ENCODE measurements around the gene CDCA5. TPM values are rescaled to one million over a fixed set of nuclear protein-coding genes. Genes with fewer than 3 reads are reported as not detected.
A peak's percentile ranks its signal among the peaks of the same experiment; 100 is the strongest.

The CDCA5 gene
- total RNA-seq, 1 experiment from 2014 or later = 17.3 TPM

- BruUV-seq (replicated peaks) = no TSS peak
Measured at GRCh38 chr11:65089621-65090020, 5.8 kb upstream of the CDCA5 start.

DNA sequence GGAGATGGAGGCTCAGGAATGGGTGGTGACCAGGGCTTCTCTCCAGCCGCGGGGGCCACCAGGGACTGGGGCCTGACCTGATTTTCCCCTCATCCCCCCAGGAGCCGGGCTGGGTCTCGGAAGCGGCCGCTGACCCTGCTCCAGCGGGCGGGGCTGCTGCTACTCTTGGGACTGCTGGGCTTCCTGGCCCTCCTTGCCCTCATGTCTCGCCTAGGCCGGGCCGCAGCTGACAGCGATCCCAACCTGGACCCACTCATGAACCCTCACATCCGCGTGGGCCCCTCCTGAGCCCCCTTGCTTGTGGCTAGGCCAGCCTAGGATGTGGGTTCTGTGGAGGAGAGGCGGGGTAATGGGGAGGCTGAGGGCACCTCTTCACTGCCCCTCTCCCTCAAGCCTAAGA, 4.0 kb upstream of the CDCA5 start:
- intact Hi-C loops (cut with micrococcal nuclease) = no loop called here
- ChIA-PET POLR2A (interaction anchor here (1.0 kb wide), 1 partner anchor 29 kb away, joined by 4 read pairs; the partner anchor contains the start of gene ZNHIT2), CTCF (no interaction called here)
- Mint-ChIP-seq H3K27ac (ENCODE audit: low read depth, unreplicated experiment) (no peak overlapping the region), H3K4me1 (ENCODE audit: insufficient read depth, unreplicated experiment) (peaks cover 12% of the 10 kb centered on the region), H3K36me3 (ENCODE audit: insufficient read depth, unreplicated experiment) (peaks cover 36% of the 10 kb centered on the region), H3K27me3 (ENCODE audit: insufficient read depth, unreplicated experiment) (no peaks in the 10 kb centered on the region), H3K4me3 (ENCODE audit: unreplicated experiment) (no peak overlapping the region), H3K9me3 (ENCODE audit: unreplicated experiment) (no peaks in the 10 kb centered on the region)
- TF ChIP-seq, protein P1, sequence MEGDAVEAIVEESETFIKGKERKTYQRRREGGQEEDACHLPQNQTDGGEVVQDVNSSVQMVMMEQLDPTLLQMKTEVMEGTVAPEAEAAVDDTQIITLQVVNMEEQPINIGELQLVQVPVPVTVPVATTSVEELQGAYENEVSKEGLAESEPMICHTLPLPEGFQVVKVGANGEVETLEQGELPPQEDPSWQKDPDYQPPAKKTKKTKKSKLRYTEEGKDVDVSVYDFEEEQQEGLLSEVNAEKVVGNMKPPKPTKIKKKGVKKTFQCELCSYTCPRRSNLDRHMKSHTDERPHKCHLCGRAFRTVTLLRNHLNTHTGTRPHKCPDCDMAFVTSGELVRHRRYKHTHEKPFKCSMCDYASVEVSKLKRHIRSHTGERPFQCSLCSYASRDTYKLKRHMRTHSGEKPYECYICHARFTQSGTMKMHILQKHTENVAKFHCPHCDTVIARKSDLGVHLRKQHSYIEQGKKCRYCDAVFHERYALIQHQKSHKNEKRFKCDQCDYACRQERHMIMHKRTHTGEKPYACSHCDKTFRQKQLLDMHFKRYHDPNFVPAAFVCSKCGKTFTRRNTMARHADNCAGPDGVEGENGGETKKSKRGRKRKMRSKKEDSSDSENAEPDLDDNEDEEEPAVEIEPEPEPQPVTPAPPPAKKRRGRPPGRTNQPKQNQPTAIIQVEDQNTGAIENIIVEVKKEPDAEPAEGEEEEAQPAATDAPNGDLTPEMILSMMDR (IDR thresholded peaks at IDR 0.05; ENCODE audit: unreplicated experiment) = no peak
- DNase-seq (ENCODE audit: unreplicated experiment) = no peak
- no TSS peak for BruUV-seq (replicated peaks)

More at GRCh38 chr11:65089621-65090020, 5.8 kb upstream of the CDCA5 start:
- intact Hi-C loops (cut with micrococcal nuclease) = no loop called here
- DNase-seq (ENCODE audit: unreplicated experiment) = no peak
- no peaks in the 10 kb centered on the region for H3K27me3 Mint-ChIP-seq (ENCODE audit: insufficient read depth, unreplicated experiment)
- ChIA-PET POLR2A (interaction anchor here (1.3 kb wide), 1 partner anchor 45 kb away, joined by 3 read pairs; no protein-coding TSS in a partner anchor), CTCF (interaction anchor here (0.5 to 0.9 kb wide), 2 partner anchors 75 to 202 kb away, joined by 4 to 5 read pairs; partner anchors contain the start of gene ARL2)
- TF ChIP-seq, protein P1 (IDR thresholded peaks at IDR 0.05; ENCODE audit: unreplicated experiment) = no peak
- peaks cover 33% of the 10 kb centered on the region for H3K36me3 Mint-ChIP-seq (ENCODE audit: insufficient read depth, unreplicated experiment)
- no peak overlapping the region for H3K27ac Mint-ChIP-seq (ENCODE audit: low read depth, unreplicated experiment)
- peak overlapping the region; percentile 19 for H3K4me3 Mint-ChIP-seq (ENCODE audit: unreplicated experiment)
- H3K4me1 Mint-ChIP-seq (ENCODE audit: insufficient read depth, unreplicated experiment) = peaks cover 6% of the 10 kb centered on the region
- no peaks in the 10 kb centered on the region for H3K9me3 Mint-ChIP-seq (ENCODE audit: unreplicated experiment)

- TF ChIP-seq, protein P1 (IDR thresholded peaks at IDR 0.05; ENCODE audit: unreplicated experiment) = no peak
- ChIA-PET POLR2A (no interaction called here), CTCF (no interaction called here)
- Mint-ChIP-seq H3K9me3 (ENCODE audit: unreplicated experiment) (no peaks in the 10 kb centered on the region), H3K27me3 (ENCODE audit: insufficient read depth, unreplicated experiment) (no peaks in the 10 kb centered on the region), H3K4me3 (ENCODE audit: unreplicated experiment) (no peak overlapping the region), H3K4me1 (ENCODE audit: insufficient read depth, unreplicated experiment) (peaks cover 16% of the 10 kb centered on the region), H3K36me3 (ENCODE audit: insufficient read depth, unreplicated experiment) (peaks cover 36% of the 10 kb centered on the region), H3K27ac (ENCODE audit: low read depth, unreplicated experiment) (no peak overlapping the region)
- no TSS peak for BruUV-seq (replicated peaks)
- intact Hi-C loops (cut with micrococcal nuclease) = no loop called here
- DNase-seq (ENCODE audit: unreplicated experiment) = no peak
Measured at GRCh38 chr11:65087216-65087615, 3.4 kb upstream of the CDCA5 start.

DNA sequence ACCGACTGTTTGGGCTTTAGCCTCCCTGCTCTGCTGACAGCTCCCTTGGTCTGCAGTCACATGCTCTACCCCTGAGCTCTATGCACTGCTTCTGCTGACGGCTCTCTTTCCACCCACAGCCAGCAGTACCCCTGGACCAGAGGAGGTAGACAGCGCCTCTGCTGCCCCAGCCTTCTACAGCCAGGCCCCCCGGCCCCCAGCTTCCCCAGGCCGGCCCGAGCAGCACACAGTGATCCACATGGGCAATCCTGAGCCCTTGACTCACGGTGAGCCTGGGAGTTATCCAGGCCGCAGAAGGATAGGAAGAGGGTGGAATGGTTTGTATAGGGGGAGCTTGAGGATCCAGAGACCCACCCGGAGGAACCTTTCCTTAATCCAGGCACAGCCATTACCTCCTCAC, 3.0 kb upstream of the CDCA5 start:
- CTCF ChIA-PET = interaction anchor here (0.6 to 2.1 kb wide), 2 partner anchors 8 to 24 kb away, joined by 3 to 8 read pairs; no protein-coding TSS in a partner anchor
- H3K9me3 Mint-ChIP-seq (ENCODE audit: unreplicated experiment) = no peaks in the 10 kb centered on the region
- TF ChIP-seq, protein P1 (IDR thresholded peaks at IDR 0.05; ENCODE audit: unreplicated experiment) = no peak

More for the DNA sequence above, 3.0 kb upstream of the CDCA5 start:
- intact Hi-C loops (cut with micrococcal nuclease) = no loop called here
- DNase-seq (ENCODE audit: unreplicated experiment) = no peak
- no TSS peak for BruUV-seq (replicated peaks)
- peaks cover 16% of the 10 kb centered on the region for H3K4me1 Mint-ChIP-seq (ENCODE audit: insufficient read depth, unreplicated experiment)
- H3K4me3 Mint-ChIP-seq (ENCODE audit: unreplicated experiment) = peak overlapping the region; percentile 21
- POLR2A ChIA-PET = interaction anchor here (2.4 kb wide), 1 partner anchor 9 kb away, joined by 28 read pairs; the partner anchor contains the start of gene VPS51
- H3K36me3 Mint-ChIP-seq (ENCODE audit: insufficient read depth, unreplicated experiment) = peaks cover 36% of the 10 kb centered on the region
- no peak overlapping the region for H3K27ac Mint-ChIP-seq (ENCODE audit: low read depth, unreplicated experiment)
- H3K27me3 Mint-ChIP-seq (ENCODE audit: insufficient read depth, unreplicated experiment) = no peaks in the 10 kb centered on the region

Measured in MCF 10A (cell line).